T-helper 1 cell treated with Interleukin-12 subunit alpha and Interleukin-12 subunit beta and Interleukin-4 antibody, amounts not matched to agents 30 μg/mL and 1 μg/mL, for 36 hours (primary cell): ENCODE results near the gene TMEM184B.
A peak's percentile ranks its signal among the peaks of the same experiment; 100 is the strongest.

ENCODE experiments used
- H3K27ac Mint-ChIP-seq: one replicate; pipeline ENCODE4 v1.8.0; 2021; ENCODE audit warnings: mild to moderate bottlenecking, mixed read lengths
- H3K27me3 Mint-ChIP-seq: one replicate; pipeline ENCODE4 v1.8.0; 2021; ENCODE audit warnings: low read depth, mixed read lengths
- H3K36me3 Mint-ChIP-seq: one replicate; pipeline ENCODE4 v1.8.0; 2021; ENCODE audit warnings: low read depth, mixed read lengths
- H3K4me1 Mint-ChIP-seq: one replicate; pipeline ENCODE4 v1.8.0; 2021; ENCODE audit warnings: low read depth, mixed read lengths
- H3K4me3 Mint-ChIP-seq: one replicate; pipeline ENCODE4 v1.8.0; 2021; ENCODE audit warnings: mild to moderate bottlenecking, moderate library complexity, mixed read lengths
- H3K9me3 Mint-ChIP-seq: one replicate; pipeline ENCODE4 v1.8.0; 2021; ENCODE audit warnings: mixed read lengths

Gene TMEM184B

DNA sequence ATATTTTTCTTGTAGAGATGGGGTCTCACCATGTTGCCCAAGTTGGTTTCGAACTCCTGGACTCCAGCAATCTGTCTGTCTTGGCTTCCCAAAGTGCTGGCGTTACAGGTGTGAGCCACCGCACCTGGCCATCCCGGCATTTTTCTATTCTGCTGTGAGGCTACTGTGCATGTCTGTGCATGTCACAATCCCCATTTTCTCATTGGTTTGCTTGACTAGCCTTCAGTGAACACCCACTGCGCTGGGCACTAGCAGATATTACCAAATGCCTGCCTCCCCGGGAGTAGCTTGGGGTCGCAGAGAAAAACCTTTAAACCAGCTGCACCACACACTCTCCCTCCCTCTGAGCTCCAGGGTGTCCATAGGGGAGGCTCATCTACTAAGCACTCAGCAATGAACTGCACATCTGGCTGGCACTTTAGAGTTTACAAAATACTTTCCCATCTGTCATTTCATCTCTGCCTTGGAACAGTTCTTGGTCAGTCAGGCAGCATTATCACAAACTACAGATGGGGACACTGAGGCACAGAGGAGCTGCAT is 39.5 kb upstream of the TMEM184B start:
- Mint-ChIP-seq H3K4me3 (no peak overlapping the region), H3K4me1 (peaks cover 59% of the 10 kb centered on the region), H3K27me3 (no peaks in the 10 kb centered on the region), H3K27ac (peak overlapping the region; percentile 26), H3K9me3 (no peaks in the 10 kb centered on the region), H3K36me3 (peaks cover 5% of the 10 kb centered on the region)

DNA sequence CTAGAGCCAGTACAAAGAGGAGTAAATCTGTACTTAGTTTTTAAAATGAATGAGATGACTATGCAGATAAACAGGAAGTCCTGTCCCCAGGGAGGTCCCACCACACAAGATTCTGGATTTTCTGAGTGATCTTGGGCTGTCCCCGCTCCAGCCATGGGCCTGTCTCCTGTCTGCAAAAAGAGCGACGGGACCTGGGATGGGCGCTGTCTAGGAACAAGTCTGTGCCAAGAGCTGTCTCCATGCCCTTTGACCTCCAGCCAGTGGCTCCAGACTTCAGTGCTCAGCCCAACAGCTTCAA is 38.5 kb upstream of the TMEM184B start:
- H3K27me3 Mint-ChIP-seq = no peaks in the 10 kb centered on the region
- H3K4me1 Mint-ChIP-seq = peaks cover 62% of the 10 kb centered on the region
- peak overlapping the region; percentile 84 for H3K27ac Mint-ChIP-seq
- H3K9me3 Mint-ChIP-seq = no peaks in the 10 kb centered on the region
- H3K4me3 Mint-ChIP-seq = no peak overlapping the region
- H3K36me3 Mint-ChIP-seq = peaks cover 5% of the 10 kb centered on the region

DNA sequence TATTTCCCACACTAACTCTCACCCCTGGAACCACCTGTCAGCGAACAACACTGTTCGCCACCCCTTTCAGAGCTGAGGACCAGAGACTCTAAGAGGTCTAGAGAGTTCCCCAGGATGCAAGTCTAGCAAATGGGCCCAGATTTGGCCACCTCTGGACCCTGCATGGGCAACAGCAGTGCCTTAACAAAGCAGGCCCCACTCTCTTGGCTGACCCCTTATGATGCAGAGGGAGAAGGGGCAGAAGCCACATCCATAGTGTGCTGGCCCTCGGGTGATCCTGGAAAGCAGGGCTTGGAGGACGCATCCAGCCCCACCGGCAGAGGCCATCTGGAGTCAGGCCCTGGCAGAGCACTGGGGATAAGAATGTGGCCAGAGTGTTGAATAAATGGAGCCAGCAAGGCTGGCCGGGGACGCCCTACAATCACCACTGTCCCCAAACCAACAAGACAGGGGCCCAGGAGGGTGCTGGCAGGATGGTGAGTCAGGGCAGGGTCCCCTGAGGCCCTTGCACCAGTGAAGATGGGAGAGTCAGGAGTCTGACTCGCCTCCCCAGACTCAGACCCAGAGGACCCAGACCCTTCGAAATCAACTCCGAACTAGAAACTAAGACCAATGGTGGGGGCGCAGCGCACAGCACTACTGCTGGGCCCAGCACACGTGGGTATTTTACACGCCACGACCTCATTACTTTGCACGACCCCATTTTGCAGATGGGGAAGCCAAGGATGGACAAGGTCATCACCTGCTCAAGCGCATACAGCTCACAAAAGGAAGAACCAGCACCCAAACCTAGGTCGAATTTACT is 37.9 kb upstream of the TMEM184B start:
- peak overlapping the region; percentile 84 for H3K27ac Mint-ChIP-seq
- H3K9me3 Mint-ChIP-seq = no peaks in the 10 kb centered on the region
- peaks cover 64% of the 10 kb centered on the region for H3K4me1 Mint-ChIP-seq
- H3K36me3 Mint-ChIP-seq = peaks cover 4% of the 10 kb centered on the region
- no peaks in the 10 kb centered on the region for H3K27me3 Mint-ChIP-seq
- H3K4me3 Mint-ChIP-seq = no peak overlapping the region

DNA sequence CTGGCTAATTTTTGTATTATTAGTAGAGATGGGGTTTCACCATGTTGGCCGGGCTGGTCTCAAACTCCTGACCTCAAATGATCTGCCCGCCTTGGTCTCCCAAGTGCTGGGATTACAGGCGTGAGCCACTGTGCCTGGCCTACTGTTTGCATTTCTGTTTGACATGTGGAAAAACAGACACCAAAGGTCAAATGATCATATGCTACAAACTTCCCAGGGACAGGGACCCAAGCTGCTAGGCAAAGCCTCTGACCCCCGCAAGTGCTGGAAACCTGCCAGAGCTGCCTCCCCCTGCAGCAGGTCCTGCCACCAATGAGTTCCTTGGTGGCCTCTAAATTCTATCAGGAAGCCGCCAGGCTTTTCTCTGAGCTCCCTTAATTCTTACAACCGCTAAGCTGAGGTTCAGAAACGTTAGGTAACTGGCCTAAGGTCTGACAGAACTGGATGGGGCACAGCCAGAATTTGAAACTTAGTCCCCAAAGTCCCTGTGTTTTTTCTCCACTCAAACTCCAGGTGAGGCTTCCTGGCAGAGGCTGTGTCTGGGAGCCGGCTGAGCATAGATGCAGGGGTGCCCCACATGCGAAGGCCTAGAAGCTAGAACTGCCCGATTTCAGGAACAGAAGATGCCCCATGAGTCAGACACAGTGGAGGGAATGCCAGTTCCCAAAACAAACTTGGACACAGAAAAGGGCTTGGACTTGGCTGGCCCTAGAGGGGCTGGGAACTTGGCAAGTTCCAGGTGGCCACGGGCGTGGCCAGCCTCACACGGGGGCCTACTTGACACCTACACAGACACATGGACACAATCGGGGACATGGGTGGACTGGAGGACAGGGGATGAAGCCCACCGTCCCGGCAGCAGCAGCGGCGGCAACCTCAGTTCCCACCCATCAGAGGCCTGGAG is 37.1 kb upstream of the TMEM184B start:
- H3K27ac Mint-ChIP-seq = no peak overlapping the region
- no peaks in the 10 kb centered on the region for H3K27me3 Mint-ChIP-seq
- no peak overlapping the region for H3K4me3 Mint-ChIP-seq
- peaks cover 4% of the 10 kb centered on the region for H3K36me3 Mint-ChIP-seq
- no peaks in the 10 kb centered on the region for H3K9me3 Mint-ChIP-seq
- peaks cover 60% of the 10 kb centered on the region for H3K4me1 Mint-ChIP-seq

DNA sequence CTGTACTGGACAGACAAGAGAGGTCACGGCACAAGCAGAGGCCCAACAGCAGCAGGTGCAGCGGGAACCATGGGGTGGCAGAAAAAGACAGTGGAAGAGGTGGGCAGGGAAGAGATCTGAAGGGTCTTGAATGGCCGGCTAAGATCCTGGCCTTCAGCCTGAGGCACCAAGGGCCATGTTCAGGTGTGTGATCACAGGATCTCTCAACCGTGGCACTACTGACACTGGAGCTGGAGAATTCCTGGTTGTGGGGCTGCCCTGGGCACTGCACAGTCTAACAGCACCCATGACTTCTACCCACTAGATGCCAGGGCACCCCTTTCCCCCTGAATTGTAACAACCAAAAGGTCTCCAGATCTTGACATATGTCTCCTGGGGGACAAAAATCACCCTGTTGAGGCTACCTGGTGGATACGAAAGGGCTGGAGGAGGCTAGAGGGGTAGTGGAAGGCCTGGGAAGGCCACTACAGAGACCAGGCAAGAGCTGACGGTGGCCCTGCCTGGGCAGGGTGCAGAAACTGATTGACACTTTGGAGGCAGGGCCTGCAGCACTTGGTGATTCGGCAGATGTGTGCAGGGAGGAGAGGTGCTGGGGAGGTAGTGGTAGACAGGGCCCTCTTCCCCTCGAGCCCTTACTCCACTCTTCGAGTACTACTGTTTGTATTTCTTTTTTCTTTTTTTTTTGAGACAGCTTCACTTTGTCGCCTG is 36.1 kb upstream of the TMEM184B start:
- Mint-ChIP-seq H3K27me3 (no peaks in the 10 kb centered on the region), H3K9me3 (no peaks in the 10 kb centered on the region), H3K27ac (peak overlapping the region; percentile 71), H3K36me3 (peaks cover 5% of the 10 kb centered on the region), H3K4me1 (peaks cover 51% of the 10 kb centered on the region), H3K4me3 (no peak overlapping the region)

DNA sequence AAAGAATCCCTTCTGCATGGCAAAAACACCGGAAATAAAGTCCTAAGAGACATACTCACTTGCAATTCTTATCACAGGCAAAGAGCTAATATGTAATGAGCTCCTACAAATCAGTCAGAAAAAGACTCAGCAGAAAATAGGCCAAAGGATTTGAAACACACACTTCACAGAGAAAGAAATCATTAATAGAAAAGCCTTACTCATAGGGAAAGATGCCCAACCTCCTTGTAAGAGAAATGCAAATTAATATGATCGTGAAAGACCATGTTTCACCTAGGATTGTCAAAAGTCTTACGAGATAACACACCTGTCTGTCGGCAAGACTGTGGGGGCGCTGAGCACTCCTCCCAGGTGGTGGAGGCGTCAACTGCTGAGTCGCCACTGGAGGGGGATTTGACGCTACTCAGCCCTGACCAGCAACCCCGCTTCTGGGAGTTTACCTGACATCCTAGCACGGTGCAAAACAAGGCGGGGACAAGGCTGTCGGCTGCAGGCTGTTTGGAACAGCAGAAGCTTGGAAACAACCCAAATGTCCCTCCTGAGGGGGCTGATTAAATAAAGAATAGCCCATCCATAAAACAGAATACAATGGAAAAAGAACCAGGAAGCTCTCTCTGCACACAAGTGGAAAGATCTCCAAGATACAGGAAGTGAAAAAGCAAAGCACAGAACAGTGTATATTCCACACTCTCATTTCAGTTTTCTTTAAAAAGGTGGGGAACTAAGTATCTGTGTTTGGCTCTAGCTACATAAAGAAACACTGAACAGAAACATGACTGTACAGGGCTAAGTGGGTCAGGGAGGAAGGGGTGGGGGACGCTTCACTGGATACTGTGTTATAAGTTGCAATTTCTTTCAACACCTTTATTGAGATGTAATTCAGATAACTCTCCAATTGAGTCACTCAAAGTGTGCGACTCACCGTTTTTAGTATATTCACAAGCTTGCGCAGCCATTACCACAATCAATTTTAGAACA is 33.0 kb upstream of the TMEM184B start:
- Mint-ChIP-seq H3K4me1 (peaks cover 26% of the 10 kb centered on the region), H3K9me3 (no peaks in the 10 kb centered on the region), H3K27me3 (no peaks in the 10 kb centered on the region), H3K4me3 (peak overlapping the region; percentile 15), H3K36me3 (peaks cover 10% of the 10 kb centered on the region), H3K27ac (peak overlapping the region; percentile 71)

DNA sequence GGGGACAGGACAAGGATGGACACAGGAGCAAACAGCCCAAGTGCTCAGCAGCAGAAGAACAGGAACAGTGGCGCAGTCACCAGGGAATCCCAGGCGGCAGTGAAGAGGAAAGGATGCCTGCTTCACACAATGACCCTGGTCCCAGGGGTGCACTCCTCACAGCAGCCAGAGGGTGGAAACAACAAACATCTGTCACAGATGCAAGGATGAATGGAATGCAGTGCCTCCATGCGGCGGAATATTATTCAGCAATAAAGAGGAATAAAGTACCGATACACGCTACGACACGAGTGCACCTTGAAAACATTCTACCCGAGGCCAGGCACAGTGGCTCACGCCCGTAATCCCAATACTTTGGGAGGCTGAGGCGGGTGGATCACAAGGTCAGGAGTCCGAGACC is 31.7 kb upstream of the TMEM184B start:
- Mint-ChIP-seq H3K27me3 (no peaks in the 10 kb centered on the region), H3K9me3 (no peaks in the 10 kb centered on the region), H3K4me1 (peaks cover 24% of the 10 kb centered on the region), H3K36me3 (peaks cover 15% of the 10 kb centered on the region), H3K4me3 (no peak overlapping the region), H3K27ac (no peak overlapping the region)

DNA sequence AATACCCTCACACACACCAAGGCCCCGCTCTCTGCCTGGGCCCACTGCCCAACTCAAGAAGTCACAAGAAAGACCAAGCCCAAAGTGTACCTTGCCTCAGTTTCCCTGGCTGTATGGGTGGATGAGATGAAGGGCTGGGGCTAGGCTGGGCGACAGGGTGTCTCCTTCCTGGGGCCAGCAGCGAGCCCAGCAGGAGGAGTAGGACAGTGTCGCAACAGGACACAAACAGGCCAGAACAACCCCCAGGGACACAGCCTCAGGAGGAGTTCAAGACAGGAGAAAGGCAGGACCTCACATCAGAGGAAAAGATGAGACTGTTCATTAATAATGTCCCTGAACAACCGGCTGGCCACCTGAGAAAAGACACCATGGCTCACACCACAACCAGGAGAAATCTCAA is 31.2 kb upstream of the TMEM184B start:
- Mint-ChIP-seq H3K36me3 (peaks cover 15% of the 10 kb centered on the region), H3K27ac (no peak overlapping the region), H3K27me3 (no peaks in the 10 kb centered on the region), H3K4me3 (no peak overlapping the region), H3K9me3 (no peaks in the 10 kb centered on the region), H3K4me1 (peaks cover 19% of the 10 kb centered on the region)

DNA sequence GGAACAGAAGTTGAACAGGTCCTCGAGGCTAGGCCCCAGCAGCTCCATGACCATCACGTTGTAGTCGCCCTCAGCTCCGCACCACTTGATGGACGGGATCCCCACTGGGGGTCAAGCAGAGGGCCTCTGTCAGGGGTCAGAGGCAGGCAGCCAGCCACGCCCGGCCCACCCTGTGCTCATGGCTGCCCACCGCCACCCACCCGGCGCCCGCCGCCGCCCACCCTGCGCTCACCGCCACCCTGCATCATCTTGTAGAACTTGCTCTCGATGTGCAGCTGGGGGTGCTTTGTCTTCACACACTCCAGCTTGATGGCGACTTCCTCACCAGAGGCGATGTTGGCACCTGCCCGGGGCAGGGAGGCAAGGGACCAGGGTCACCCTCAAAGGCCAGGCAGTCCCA is 30.1 kb upstream of the TMEM184B start:
- Mint-ChIP-seq H3K4me3 (no peak overlapping the region), H3K9me3 (no peaks in the 10 kb centered on the region), H3K4me1 (peaks cover 15% of the 10 kb centered on the region), H3K36me3 (peaks cover 14% of the 10 kb centered on the region), H3K27ac (no peak overlapping the region), H3K27me3 (no peaks in the 10 kb centered on the region)

DNA sequence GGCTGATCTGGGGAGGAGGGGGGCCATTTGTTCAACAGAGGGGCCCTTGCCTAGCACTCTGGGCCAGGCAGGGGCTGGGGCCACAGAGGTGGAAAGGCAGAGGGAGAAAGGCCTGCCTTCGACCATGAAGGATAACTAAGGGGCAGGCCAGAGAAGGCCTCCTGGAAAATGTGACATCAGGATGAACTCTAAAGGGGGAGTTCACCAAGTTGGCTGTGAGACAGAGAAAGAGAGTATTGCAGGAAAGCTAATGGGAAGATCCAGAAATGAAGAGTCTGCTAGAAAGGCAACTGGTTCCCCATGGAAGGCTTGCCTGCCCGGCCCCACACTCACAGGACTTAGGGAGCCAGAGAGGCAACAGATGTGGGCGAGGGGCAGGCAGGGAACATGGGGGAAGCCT is 28.1 kb upstream of the TMEM184B start:
- no peaks in the 10 kb centered on the region for H3K27me3 Mint-ChIP-seq
- H3K27ac Mint-ChIP-seq = no peak overlapping the region
- no peaks in the 10 kb centered on the region for H3K9me3 Mint-ChIP-seq
- H3K36me3 Mint-ChIP-seq = peaks cover 18% of the 10 kb centered on the region
- H3K4me3 Mint-ChIP-seq = no peak overlapping the region
- peaks cover 7% of the 10 kb centered on the region for H3K4me1 Mint-ChIP-seq

DNA sequence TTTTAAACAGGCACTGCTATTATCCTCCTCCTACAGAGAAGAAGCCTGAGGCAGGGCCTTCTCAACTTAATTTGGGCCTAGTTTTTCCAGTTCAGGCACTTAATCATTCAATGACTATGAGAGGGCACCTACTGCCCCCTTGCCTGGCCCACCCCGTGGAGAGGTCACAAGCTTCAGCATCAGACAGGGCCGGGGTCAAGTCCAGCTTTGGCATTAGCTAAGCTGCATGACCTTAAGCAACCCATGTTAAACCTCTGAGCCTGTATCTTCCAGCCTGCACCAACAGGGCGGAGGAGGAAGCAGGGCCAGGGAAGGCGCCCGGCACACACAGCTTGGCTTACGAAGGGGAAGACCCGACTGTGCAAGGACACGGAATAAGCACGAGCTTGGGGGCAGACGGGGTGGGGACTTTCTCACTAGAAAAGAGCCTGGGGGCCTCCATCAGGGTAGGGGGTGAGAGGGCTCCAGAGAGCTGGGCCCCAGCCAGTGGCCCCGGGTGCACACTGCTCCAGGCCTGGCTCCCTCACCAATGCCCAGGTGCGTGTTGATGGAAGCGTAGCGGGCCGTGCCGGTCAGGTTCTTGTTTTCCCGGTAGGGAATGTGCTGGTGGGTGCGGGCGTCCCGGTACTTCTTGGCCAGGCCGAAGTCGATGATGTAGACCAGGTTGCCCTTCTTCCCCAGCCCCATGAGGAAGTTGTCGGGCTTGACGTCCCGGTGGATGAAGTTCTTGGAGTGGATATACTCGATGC is 27.6 kb upstream of the TMEM184B start:
- peaks cover 2% of the 10 kb centered on the region for H3K4me1 Mint-ChIP-seq
- H3K4me3 Mint-ChIP-seq = no peak overlapping the region
- H3K27ac Mint-ChIP-seq = no peak overlapping the region
- no peaks in the 10 kb centered on the region for H3K27me3 Mint-ChIP-seq
- H3K36me3 Mint-ChIP-seq = peaks cover 18% of the 10 kb centered on the region
- H3K9me3 Mint-ChIP-seq = no peaks in the 10 kb centered on the region

DNA sequence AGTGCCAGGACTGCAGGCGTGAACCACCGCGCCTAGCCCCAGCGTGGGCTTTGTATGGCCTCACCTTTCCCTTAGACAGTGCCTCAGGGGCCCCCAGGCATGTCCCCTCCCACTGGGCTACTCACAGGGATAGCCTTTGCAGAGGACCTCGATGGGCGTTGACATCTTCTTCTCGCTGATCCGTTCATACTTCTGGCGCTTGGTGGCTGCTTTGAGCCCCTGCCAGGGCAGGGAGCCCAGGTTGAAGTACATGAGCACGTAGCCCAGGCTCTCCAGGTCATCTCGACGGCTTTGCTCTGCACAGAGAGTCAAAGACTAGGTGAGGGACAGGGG is 26.9 kb upstream of the TMEM184B start:
- H3K4me1 Mint-ChIP-seq = no peaks in the 10 kb centered on the region
- no peak overlapping the region for H3K27ac Mint-ChIP-seq
- peaks cover 18% of the 10 kb centered on the region for H3K36me3 Mint-ChIP-seq
- H3K27me3 Mint-ChIP-seq = no peaks in the 10 kb centered on the region
- no peak overlapping the region for H3K4me3 Mint-ChIP-seq
- no peaks in the 10 kb centered on the region for H3K9me3 Mint-ChIP-seq

DNA sequence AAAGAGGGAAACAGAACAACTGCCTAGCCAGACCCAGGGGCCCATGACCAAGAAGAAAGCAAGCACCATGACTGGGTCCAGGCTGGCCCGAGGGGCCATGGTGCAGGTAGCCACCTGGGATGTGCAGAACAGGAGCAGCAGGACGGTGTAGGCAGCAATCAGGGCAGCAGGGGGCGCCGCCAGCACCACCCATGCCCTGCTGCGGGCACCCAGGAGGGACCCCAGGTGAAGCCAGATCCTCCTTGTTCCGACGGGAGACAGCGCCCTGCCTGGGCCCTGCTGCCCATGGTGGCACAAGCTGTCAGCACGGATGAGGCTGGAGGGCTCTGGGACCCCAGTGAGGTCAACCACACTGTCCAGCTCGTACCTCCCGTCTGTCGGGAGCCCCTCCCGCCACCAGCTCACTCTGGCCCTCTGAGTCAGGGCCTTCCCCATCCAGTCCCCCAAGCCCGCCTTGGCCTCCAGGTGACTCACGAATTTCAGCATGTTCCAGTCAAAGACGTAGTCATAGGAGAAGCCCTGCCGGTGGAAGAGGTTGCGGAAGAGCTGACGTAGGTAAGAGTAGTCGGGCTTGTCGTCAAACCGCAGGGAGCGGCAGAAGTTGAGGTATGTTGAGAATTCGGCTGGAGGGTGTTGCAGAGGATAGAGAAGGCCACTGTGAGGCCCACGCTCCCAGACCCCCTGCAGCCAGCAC is 25.6 kb upstream of the TMEM184B start:
- Mint-ChIP-seq H3K27ac (no peak overlapping the region), H3K4me3 (no peak overlapping the region), H3K4me1 (no peaks in the 10 kb centered on the region), H3K9me3 (no peaks in the 10 kb centered on the region), H3K27me3 (no peaks in the 10 kb centered on the region), H3K36me3 (peaks cover 19% of the 10 kb centered on the region)
